PC-3 (cell line): Measurements from ENCODE around the gene FAM135A.

Experiments
- EZH2 ChIP-seq: fragments of 300-600 bp; sonication (generic); IDR thresholded peaks from one replicate; pipeline ENCODE4 v1.6.1; 2017; ENCODE audit warnings: antibody characterized with exemption, mild to moderate bottlenecking, low read length; ENCODE audit not compliant: unreplicated experiment
- TF ChIP-seq, protein P1 (sequence below): fragments of 300-600 bp; sonication (generic); conservative IDR thresholded peaks from 2 replicates; pipeline ENCODE4 v1.5.1; 2017; ENCODE audit warnings: antibody characterized with exemption, low read depth, mild to moderate bottlenecking, low read length

DNA sequence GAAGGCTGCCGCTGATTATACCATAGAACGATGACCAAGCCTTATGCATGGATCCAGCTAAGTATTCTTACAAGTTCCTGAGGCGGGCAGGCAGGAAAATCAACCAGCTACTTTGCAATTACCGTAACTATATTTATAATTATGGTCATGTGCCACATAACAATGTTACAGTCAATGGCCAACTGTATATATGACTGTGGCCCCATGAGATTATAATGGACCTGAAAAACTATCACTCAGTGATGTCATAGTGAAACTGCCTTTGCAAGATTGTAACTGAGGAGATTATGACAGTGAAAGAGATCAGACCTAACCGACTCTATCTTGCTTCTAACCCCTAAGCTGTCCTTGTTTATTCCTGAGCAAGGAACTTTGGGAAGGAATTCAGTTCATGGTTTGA lies 33.1 kb upstream of the FAM135A start:
- TF ChIP-seq, protein P1, sequence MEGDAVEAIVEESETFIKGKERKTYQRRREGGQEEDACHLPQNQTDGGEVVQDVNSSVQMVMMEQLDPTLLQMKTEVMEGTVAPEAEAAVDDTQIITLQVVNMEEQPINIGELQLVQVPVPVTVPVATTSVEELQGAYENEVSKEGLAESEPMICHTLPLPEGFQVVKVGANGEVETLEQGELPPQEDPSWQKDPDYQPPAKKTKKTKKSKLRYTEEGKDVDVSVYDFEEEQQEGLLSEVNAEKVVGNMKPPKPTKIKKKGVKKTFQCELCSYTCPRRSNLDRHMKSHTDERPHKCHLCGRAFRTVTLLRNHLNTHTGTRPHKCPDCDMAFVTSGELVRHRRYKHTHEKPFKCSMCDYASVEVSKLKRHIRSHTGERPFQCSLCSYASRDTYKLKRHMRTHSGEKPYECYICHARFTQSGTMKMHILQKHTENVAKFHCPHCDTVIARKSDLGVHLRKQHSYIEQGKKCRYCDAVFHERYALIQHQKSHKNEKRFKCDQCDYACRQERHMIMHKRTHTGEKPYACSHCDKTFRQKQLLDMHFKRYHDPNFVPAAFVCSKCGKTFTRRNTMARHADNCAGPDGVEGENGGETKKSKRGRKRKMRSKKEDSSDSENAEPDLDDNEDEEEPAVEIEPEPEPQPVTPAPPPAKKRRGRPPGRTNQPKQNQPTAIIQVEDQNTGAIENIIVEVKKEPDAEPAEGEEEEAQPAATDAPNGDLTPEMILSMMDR, result no peak
- TF ChIP-seq EZH2, result no peak
